Measurements from ENCODE around the gene HEATR5B. TPM values are rescaled to one million over a fixed set of nuclear protein-coding genes. Genes with fewer than 3 reads are reported as not detected.

Gene HEATR5B
- total and polyA plus RNA-seq, 4 donors, result 6.5 to 54.9 (median 16.1) TPM

DNA sequence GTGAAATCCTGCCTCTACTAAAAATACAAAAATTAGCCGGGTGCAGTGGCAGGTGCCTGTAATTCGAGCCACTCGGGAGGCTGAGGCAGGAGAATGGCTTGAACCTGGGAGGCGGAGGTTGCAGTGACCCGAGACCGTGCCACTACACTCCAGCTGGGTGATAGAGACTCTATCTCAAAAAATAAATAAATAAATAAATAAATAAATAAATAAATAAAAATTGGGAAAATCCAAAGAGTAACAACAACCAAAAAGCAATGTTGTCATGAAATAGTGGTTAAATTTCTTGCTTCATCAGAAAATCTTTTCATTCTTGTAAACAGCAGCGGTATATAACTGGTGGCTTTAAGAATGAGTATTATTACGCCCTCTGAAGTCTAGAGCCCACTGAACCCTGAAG, 54.4 kb downstream of the HEATR5B start:
- no peak for DNase-seq
- TF ChIP-seq, protein P1, sequence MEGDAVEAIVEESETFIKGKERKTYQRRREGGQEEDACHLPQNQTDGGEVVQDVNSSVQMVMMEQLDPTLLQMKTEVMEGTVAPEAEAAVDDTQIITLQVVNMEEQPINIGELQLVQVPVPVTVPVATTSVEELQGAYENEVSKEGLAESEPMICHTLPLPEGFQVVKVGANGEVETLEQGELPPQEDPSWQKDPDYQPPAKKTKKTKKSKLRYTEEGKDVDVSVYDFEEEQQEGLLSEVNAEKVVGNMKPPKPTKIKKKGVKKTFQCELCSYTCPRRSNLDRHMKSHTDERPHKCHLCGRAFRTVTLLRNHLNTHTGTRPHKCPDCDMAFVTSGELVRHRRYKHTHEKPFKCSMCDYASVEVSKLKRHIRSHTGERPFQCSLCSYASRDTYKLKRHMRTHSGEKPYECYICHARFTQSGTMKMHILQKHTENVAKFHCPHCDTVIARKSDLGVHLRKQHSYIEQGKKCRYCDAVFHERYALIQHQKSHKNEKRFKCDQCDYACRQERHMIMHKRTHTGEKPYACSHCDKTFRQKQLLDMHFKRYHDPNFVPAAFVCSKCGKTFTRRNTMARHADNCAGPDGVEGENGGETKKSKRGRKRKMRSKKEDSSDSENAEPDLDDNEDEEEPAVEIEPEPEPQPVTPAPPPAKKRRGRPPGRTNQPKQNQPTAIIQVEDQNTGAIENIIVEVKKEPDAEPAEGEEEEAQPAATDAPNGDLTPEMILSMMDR (IDR thresholded peaks at IDR 0.05; ENCODE audit: control extremely low read depth, extremely low read depth), result no peak
- Histone ChIP-seq H3K4me1 (ENCODE audit: control insufficient read depth in 5 of 5, insufficient read depth in 5 of 5, low read length in 5 of 5) (no peaks in the 10 kb centered on the region), H3K9ac (ENCODE audit: insufficient read depth in 1 of 2, low read length in 2 of 2) (no peak overlapping the region), H3K27me3 (ENCODE audit: control insufficient read depth in 3 of 3, insufficient read depth in 3 of 3, low read length in 2 of 3) (no peaks in the 10 kb centered on the region), H3K27ac (ENCODE audit: low read depth in 1 of 2, low read length in 1 of 2) (no peak overlapping the region), H3K4me3 (no peak overlapping the region), H3K36me3 (ENCODE audit: control insufficient read depth in 4 of 4, insufficient read depth in 4 of 4, low read length in 4 of 4) (peaks cover 10 to 18% (median 17%) of the 10 kb centered on the region in 4 donors), H3K9me3 (ENCODE audit: control insufficient read depth in 4 of 4, insufficient read depth in 3 of 4, low read length in 3 of 4) (no peaks in the 10 kb centered on the region)
- WGBS, 2 donors, result 98 to 99% methylated on average over 8 of the region's 8 CpGs
- ATAC-seq (ENCODE audit: insufficient read depth, low FRiP score), result no peak

- WGBS, 2 donors, result 88 to 94% methylated on average over 5 of the region's 5 CpGs
- TF ChIP-seq, protein P1 (IDR thresholded peaks at IDR 0.05; ENCODE audit: control extremely low read depth, extremely low read depth), result no peak
- Histone ChIP-seq H3K9ac (ENCODE audit: insufficient read depth in 1 of 2, low read length in 2 of 2) (no peak overlapping the region), H3K27me3 (ENCODE audit: control insufficient read depth in 3 of 3, insufficient read depth in 3 of 3, low read length in 2 of 3) (no peaks in the 10 kb centered on the region), H3K27ac (ENCODE audit: low read depth in 1 of 2, low read length in 1 of 2) (peak overlapping the region in 1 of 2 donors; percentile 6), H3K9me3 (ENCODE audit: control insufficient read depth in 4 of 4, insufficient read depth in 3 of 4, low read length in 3 of 4) (no peaks in the 10 kb centered on the region), H3K4me3 (no peak overlapping the region), H3K36me3 (ENCODE audit: control insufficient read depth in 4 of 4, insufficient read depth in 4 of 4, low read length in 4 of 4) (peaks cover 19 to 22% (median 21%) of the 10 kb centered on the region in 4 donors), H3K4me1 (ENCODE audit: control insufficient read depth in 5 of 5, insufficient read depth in 5 of 5, low read length in 5 of 5) (peaks cover 0 to 6% (median 5%) of the 10 kb centered on the region in 5 donors)
- no peak for ATAC-seq (ENCODE audit: insufficient read depth, low FRiP score)
- DNase-seq, result peak in 1 of 3 donors; percentile 3
These were observed 58.1 kb downstream of the HEATR5B start for GRCh38 chr2:37026050-37026449.

- DNase-seq (peak in 2 of 3 donors; percentile 45 to 64), ATAC-seq (ENCODE audit: insufficient read depth, low FRiP score) (no peak)
- no peaks in the 10 kb centered on the region for H3K27me3 ChIP-seq (ENCODE audit: control insufficient read depth in 3 of 3, insufficient read depth in 3 of 3, low read length in 2 of 3)
- peaks cover 15 to 22% (median 22%) of the 10 kb centered on the region in 4 donors for H3K36me3 ChIP-seq (ENCODE audit: control insufficient read depth in 4 of 4, insufficient read depth in 4 of 4, low read length in 4 of 4)
- H3K4me3 ChIP-seq, result no peak overlapping the region
- peak overlapping the region; percentile 40 to 76 for H3K27ac ChIP-seq (ENCODE audit: low read depth in 1 of 2, low read length in 1 of 2)
- TF ChIP-seq, protein P1 (IDR thresholded peaks at IDR 0.05; ENCODE audit: control extremely low read depth, extremely low read depth), result no peak
- WGBS, 2 donors, result 95% methylated on average over 5 of the region's 5 CpGs
- H3K9me3 ChIP-seq (ENCODE audit: control insufficient read depth in 4 of 4, insufficient read depth in 3 of 4, low read length in 3 of 4), result no peaks in the 10 kb centered on the region
- peaks cover 0 to 16% (median 7%) of the 10 kb centered on the region in 5 donors for H3K4me1 ChIP-seq (ENCODE audit: control insufficient read depth in 5 of 5, insufficient read depth in 5 of 5, low read length in 5 of 5)
- no peak overlapping the region for H3K9ac ChIP-seq (ENCODE audit: insufficient read depth in 1 of 2, low read length in 2 of 2)
These were observed 63.0 kb downstream of the HEATR5B start for GRCh38 chr2:37020887-37021796.

Measured in lung (tissue), 12 donors.